A549 (cell line): Measurements from ENCODE around the gene LAMTOR2.

Source experiments
- BHLHE40 ChIP-seq: IDR thresholded peaks from 2 replicates; pipeline ENCODE4 v1.6.1; 2012; ENCODE audit warnings: low read depth, low read length, inconsistent platforms
- CBX2 ChIP-seq: fragments of 200-600 bp; sonication (generic); IDR thresholded peaks from 2 replicates; pipeline ENCODE4 v1.6.1; 2016; ENCODE audit warnings: low read depth, mild to moderate bottlenecking, borderline replicate concordance
- CBX8 ChIP-seq: fragments of 200-600 bp; sonication (generic); IDR thresholded peaks from 2 replicates; pipeline ENCODE4 v1.6.1; 2016
- CTCF ChIP-seq: fragments of >200 bp; sonication (Bioruptor Twin); formaldehyde crosslinking; IDR thresholded peaks from 3 replicates; pipeline ENCODE4 v1.5.1; 2016
- EP300 ChIP-seq, 2 experiments: fragments of >200 bp; sonication (Bioruptor Twin); formaldehyde crosslinking; IDR thresholded peaks; 2 replicates in 1 of 2; 3 replicates in 1 of 2; pipeline ENCODE4 v1.6.1; 2016 to 2017
- KDM1A ChIP-seq: fragments of 200-600 bp; sonication (generic); IDR thresholded peaks from 2 replicates; pipeline ENCODE4 v1.6.1; 2016; ENCODE audit warnings: low read depth, mild to moderate bottlenecking
- MAZ ChIP-seq: fragments of 150-350 bp; IDR thresholded peaks from 2 replicates; pipeline ENCODE4 v1.6.1; 2014; ENCODE audit warnings: antibody characterized with exemption, low read depth, low read length, borderline replicate concordance
- PHF8 ChIP-seq: fragments of 200-600 bp; sonication (generic); IDR thresholded peaks from 2 replicates; pipeline ENCODE4 v1.6.1; 2016; ENCODE audit warnings: low read depth, mild to moderate bottlenecking, antibody characterized with exemption, moderate library complexity, borderline replicate concordance
- POLR2A ChIP-seq: IDR thresholded peaks from 2 replicates; pipeline ENCODE4 v1.6.1; 2012; ENCODE audit warnings: mild to moderate bottlenecking, low read length
- REST ChIP-seq: fragments of 200-600 bp; sonication (generic); IDR thresholded peaks from 2 replicates; pipeline ENCODE4 v1.6.1; 2016; ENCODE audit warnings: antibody characterized with exemption, mild to moderate bottlenecking, moderate library complexity
- RFX5 ChIP-seq: fragments of 450-650 bp; IDR thresholded peaks from 2 replicates; pipeline ENCODE4 v1.7.1; 2014; ENCODE audit warnings: antibody characterized with exemption, mild to moderate bottlenecking, moderate library complexity
- ZFP36 ChIP-seq: fragments of 450-650 bp; IDR thresholded peaks from 2 replicates; pipeline ENCODE4 v1.6.1; 2014; ENCODE audit warnings: borderline replicate concordance; ENCODE audit not compliant: partially characterized antibody

GRCh38 chr1:156096640-156097391, 42.2 kb downstream of the LAMTOR2 start:
- TF ChIP-seq CTCF (peak; percentile 95), CBX8 (no peak), POLR2A (no peak), MAZ (0 out of 2 replicates have a peak, but pooled peaks have one; percentile 11), RFX5 (no peak), PHF8 (no peak), EP300 (IDR thresholded peaks at IDR 0.05) (no peak), KDM1A (no peak), REST (no peak), BHLHE40 (no peak), CBX2 (no peak), ZFP36 (no peak)
